GM12873 (cell line): ENCODE measurements around the gene TMEM220.
A peak's percentile ranks its signal among the peaks of the same experiment; 100 is the strongest.

Experiments
- TF ChIP-seq, protein P1 (sequence below): IDR thresholded peaks from 2 replicates; pipeline ENCODE4 v1.5.1; 2012; ENCODE audit warnings: low read depth, mild to moderate bottlenecking, moderate library complexity, low read length, control low read depth; ENCODE audit not compliant: insufficient read depth; ENCODE audit errors: missing control alignments

Gene TMEM220

GRCh38 chr17:10737168-10737622 lies 7.4 kb upstream of the TMEM220 start:
- TF ChIP-seq, protein P1, sequence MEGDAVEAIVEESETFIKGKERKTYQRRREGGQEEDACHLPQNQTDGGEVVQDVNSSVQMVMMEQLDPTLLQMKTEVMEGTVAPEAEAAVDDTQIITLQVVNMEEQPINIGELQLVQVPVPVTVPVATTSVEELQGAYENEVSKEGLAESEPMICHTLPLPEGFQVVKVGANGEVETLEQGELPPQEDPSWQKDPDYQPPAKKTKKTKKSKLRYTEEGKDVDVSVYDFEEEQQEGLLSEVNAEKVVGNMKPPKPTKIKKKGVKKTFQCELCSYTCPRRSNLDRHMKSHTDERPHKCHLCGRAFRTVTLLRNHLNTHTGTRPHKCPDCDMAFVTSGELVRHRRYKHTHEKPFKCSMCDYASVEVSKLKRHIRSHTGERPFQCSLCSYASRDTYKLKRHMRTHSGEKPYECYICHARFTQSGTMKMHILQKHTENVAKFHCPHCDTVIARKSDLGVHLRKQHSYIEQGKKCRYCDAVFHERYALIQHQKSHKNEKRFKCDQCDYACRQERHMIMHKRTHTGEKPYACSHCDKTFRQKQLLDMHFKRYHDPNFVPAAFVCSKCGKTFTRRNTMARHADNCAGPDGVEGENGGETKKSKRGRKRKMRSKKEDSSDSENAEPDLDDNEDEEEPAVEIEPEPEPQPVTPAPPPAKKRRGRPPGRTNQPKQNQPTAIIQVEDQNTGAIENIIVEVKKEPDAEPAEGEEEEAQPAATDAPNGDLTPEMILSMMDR, result peak; percentile 76

DNA sequence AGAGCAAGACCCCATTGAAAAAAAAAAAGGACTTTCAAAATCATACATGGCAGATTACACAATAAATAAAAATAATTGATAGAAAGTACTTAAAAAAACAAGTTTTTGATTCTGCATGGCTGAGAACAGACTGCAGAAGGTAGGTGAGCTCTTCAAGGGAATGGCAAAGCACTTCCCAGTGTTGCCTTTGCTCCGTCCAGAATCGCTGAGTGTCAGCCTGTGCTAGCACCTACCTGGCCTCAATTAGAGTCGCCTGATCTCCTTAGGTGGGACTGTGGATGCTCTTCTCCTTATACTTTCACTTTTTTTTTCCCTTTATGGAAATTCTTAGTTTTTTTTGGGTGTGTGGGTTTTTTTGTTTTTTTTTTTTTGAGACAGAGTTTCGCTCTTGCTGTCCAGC lies 6.0 kb upstream of the TMEM220 start:
- TF ChIP-seq, protein P1, result no peak

- TF ChIP-seq, protein P1, result no peak
Measured at GRCh38 chr17:10735251-10735650, 5.4 kb upstream of the TMEM220 start.

DNA sequence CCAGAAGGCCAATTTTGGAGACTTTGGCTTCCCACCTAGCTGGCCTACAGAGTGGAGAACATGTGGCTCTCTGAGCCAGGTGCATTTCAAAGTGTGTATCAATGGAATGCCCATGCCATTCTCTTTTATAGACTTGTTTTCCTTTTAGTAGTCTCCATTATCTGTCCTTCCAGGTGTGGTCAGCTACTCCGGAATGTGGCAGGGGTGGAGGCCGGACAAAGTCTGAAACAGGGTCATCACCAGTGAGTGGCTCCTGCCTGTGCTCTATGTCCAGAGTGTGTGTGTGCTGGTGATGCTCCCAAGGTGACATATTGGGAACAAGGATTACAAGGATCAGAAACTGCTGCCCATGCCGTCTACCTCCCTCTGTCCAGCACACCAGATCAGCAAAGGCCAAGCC lies 3.8 kb upstream of the TMEM220 start:
- TF ChIP-seq, protein P1, result no peak

- TF ChIP-seq, protein P1, result no peak
Measured at GRCh38 chr17:10731408-10731879, 1.6 kb upstream of the TMEM220 start.

DNA sequence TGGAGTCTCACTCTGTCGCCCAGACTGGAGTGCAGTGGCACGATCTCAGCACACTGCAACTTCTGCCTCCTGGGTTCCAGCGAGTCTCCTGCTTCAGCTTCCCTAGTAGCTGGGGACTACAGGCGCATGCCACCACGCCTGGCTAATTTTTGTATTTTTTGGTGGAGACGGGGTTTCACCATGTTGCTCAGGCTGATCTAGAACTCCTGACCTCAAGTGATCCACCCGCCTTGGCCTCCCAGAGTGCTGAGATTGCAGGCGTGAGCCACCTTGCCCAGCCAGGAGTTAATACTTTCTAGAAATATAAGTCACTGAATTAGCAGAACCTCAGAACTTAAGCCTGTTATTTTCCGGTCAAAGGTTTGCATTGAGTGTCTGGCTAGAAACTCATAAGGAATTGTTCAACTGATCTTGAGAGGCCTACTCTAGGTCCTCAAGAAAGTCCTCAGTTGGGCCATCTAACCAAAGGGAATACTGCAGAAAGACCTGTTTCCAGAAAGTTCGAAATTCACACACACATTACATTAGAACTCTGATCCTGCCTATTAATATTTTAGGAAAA lies 1.4 kb downstream of the TMEM220 start:
- TF ChIP-seq, protein P1, result no peak

GRCh38 chr17:10727192-10727591 lies 2.6 kb downstream of the TMEM220 start:
- TF ChIP-seq, protein P1, result no peak

GRCh38 chr17:10726196-10726595 lies 3.6 kb downstream of the TMEM220 start:
- TF ChIP-seq, protein P1, result no peak
